Coronary artery (tissue), 2 donors: ENCODE data around the gene KRT2.

Experiments used
- DNase-seq: peaks from one replicate; pipeline ENCODE4 v3.0.0-alpha.2; 2017; ENCODE audit warnings: low spot score
- H3K27ac ChIP-seq, 2 donors: fragments of 200-600 bp; sonication (generic); one replicate each; pipeline ENCODE4 v1.5.1; 2016 to 2019
- H3K4me3 ChIP-seq: fragments of 200-600 bp; sonication (generic); 2 replicates; pipeline ENCODE4 v1.5.1; 2016; ENCODE audit warnings: mild to moderate bottlenecking, moderate library complexity
- TF ChIP-seq, protein P1 (sequence below): fragments of 200-600 bp; sonication (generic); IDR thresholded peaks from one replicate; pipeline ENCODE4 v1.5.1; 2019; ENCODE audit warnings: antibody characterized with exemption

Gene KRT2

DNA sequence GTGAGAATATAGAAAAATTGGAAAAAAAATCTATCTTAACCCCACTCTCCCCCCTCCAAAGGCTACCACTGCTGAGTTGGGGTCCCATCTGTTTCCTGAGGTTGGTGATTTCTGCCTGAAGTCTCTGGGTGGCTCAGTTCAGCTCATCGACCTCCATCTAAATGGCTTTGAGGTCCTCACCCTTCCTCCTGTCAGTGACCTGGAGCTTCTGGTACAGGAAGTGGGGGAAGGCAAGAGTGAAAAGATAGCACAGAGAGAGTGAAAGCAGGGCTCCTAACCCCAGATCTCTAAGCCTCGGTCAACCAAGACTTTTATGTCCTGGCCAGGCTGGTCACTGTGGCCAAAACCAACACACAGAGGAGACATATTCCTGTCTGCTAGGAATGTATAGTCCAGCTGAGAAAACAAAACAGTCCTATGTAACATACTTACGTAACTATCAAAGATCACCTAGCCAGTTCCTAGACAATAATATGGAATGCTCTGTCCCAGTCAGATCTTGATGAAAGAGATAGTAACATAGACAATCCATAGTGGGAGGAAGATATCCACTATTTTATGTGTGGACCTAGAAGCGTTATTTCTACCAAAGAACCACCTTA is 21.3 kb downstream of the KRT2 start:
- Histone ChIP-seq H3K4me3 (no peak overlapping the region), H3K27ac (no peak overlapping the region)
- TF ChIP-seq, protein P1, sequence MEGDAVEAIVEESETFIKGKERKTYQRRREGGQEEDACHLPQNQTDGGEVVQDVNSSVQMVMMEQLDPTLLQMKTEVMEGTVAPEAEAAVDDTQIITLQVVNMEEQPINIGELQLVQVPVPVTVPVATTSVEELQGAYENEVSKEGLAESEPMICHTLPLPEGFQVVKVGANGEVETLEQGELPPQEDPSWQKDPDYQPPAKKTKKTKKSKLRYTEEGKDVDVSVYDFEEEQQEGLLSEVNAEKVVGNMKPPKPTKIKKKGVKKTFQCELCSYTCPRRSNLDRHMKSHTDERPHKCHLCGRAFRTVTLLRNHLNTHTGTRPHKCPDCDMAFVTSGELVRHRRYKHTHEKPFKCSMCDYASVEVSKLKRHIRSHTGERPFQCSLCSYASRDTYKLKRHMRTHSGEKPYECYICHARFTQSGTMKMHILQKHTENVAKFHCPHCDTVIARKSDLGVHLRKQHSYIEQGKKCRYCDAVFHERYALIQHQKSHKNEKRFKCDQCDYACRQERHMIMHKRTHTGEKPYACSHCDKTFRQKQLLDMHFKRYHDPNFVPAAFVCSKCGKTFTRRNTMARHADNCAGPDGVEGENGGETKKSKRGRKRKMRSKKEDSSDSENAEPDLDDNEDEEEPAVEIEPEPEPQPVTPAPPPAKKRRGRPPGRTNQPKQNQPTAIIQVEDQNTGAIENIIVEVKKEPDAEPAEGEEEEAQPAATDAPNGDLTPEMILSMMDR, result no peak
- peak; percentile 19 for DNase-seq

DNA sequence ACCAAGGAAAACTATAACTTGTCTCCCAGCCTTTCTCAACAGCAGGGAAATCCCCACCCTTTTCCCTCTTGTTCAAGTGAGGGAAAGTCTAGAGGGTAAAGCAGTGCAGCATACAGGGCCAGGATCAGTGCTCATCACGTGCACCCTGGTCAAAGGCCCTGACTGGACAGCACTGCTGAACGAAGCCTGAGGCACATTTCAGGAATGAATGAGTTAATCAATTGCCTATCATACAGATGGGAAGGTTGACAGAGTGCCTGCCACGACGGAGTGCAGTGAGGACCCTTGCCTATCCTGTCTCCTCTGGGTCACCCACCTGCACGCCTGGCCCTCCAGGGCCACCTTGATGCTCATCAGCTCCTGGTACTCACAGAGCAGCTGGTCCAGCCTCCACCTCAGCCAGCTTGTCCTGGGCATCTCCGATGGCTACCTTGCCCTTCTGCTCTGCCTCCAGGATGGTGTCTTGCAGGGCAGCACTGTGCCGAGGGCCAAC is 22.0 kb downstream of the KRT2 start:
- no peak overlapping the region for H3K4me3 ChIP-seq
- TF ChIP-seq, protein P1, result no peak
- H3K27ac ChIP-seq, result no peak overlapping the region
- peak; percentile 43 for DNase-seq

DNA sequence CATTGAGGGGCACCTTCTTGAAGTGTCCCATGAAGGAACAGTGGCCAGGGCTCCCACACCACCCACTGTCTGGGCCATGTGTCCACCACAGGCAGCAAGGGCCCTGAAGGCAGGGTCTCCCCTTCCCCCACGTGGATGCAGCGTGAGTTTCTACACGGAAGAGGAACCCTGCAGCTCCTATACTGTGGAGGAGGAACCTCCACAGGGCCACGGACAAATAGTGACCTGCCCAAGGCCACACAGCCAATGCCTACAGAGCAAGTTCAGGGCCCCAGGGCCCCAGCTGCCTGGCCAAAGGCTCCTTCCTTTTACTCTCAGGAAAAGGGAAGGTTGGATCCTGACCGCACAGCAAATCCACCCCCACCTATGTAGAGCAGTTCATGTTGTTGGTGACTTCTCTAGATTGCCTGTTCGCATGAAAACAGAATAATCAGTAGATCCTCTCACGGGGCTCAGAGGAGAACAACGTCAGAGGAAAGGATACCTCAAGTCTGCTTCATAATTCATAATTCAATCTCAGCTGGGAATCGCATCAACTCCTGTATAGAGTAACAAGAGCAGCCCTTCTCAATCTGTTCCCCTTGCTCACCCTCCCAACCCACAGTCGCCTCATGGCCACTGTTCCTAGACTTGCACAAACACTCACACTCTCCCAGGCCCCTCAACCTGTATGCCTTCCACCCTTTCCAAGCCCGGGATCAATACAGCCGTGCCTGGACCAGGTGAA is 22.6 kb downstream of the KRT2 start:
- DNase-seq, result peak; percentile 50
- no peak overlapping the region for H3K27ac ChIP-seq
- TF ChIP-seq, protein P1, result no peak
- no peak overlapping the region for H3K4me3 ChIP-seq

GRCh38 chr12:52628841-52629240 is 23.2 kb downstream of the KRT2 start:
- Histone ChIP-seq H3K4me3 (no peak overlapping the region), H3K27ac (no peak overlapping the region)
- DNase-seq, result no peak
- TF ChIP-seq, protein P1, result no peak

GRCh38 chr12:52628111-52628507 is 23.9 kb downstream of the KRT2 start:
- TF ChIP-seq, protein P1, result no peak
- peak; percentile 14 for DNase-seq
- no peak overlapping the region for H3K27ac ChIP-seq
- no peak overlapping the region for H3K4me3 ChIP-seq

- H3K27ac ChIP-seq, result no peak overlapping the region
- peak; percentile 53 for DNase-seq
- no peak overlapping the region for H3K4me3 ChIP-seq
- TF ChIP-seq, protein P1, result no peak
These were observed 24.5 kb downstream of the KRT2 start for GRCh38 chr12:52627395-52628110.
